Measurements from ENCODE around the gene WAC. TPM values are rescaled to one million over a fixed set of nuclear protein-coding genes. Genes with fewer than 3 reads are reported as not detected.
"Not testable (repeated sequence)": the region's sequence is repeated elsewhere in the genome, so short reads cannot be mapped to it uniquely, and the experiment has no call there.

WAC gene
- total RNA-seq, 1 experiment from 2014 or later, result 71.0 TPM

DNA sequence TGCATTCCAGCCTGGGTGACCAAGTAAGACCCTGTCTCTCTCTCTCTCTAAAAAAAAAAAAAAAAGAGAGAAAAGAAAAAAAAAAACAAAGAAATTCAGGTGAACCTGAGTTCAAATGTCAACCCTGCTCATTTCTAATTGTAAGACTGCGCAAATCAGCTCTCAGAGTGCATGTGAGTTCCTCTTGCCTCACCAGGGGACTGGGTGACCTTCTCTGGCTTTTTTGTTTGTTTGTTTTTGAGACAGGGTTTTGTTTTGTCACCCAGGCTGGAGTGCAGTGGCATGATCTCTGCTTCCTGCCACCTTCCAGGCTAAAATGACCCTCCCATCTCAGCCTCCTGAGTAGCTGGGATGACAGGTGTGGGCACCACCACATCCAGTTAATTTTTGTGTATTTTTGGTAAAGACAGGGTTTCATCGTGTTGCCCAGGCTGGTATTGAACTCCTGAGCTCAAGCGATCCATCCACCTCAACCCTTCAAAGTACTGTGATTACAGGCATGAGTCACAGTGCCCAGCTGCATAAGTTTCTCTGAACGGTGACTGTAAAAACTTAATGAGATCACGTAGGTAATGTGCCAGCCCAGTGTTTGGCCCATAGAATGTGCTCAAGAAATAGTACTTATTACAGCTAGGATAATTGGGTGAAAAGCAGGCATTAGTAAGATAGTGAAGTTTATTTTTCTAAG lies 99.1 kb downstream of the WAC start:
- no peak for DNase-seq
- Histone ChIP-seq H3K27me3 (ENCODE audit: control insufficient read depth, insufficient read depth, low read length) (no peaks in the 10 kb centered on the region), H3K4me3 (ENCODE audit: insufficient read depth, low read depth, low read length) (no peak overlapping the region), H3K36me3 (replicated peaks; ENCODE audit: control insufficient read depth, insufficient read depth, low read length) (no peaks in the 10 kb centered on the region)

DNA sequence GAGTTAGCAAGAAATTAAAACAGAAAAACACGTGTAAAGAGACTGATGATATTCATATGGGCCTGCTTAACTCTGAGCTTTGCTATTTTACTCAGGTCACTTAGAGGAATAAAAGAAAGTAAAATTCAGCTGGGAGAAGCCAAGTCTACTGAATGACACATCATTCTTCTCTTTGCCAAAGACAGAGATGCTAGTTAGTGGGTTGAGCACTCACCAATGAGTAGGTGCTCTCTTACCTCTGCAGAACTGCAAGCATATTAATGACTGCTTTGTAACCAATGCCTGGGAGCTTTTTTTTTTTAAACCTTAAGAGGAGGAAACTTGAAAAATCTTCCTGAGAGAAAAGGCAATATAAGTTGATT lies 99.6 kb downstream of the WAC start:
- H3K4me3 ChIP-seq (ENCODE audit: insufficient read depth, low read depth, low read length), result no peak overlapping the region
- H3K27me3 ChIP-seq (ENCODE audit: control insufficient read depth, insufficient read depth, low read length), result no peaks in the 10 kb centered on the region
- H3K36me3 ChIP-seq (replicated peaks; ENCODE audit: control insufficient read depth, insufficient read depth, low read length), result no peaks in the 10 kb centered on the region
- DNase-seq, result no peak

DNA sequence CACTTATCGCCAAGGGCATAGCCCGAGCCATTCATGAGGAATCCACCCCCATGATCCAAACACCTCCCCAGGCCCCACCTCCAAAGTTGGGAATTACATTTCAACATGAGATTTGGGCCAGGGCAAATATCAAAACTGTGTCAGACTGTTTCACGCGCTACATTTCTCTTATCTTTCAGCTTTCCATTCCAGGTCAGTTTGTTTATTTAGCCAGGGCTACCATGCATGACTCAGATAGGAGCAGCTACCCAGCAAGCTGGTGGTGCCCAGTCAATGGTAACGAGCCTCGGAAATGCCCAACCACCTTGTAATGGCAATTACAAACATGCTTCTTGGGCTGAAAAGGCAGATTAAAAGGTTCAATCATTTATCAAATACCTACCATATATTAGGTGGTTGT lies 100.8 kb downstream of the WAC start:
- H3K27me3 ChIP-seq (ENCODE audit: control insufficient read depth, insufficient read depth, low read length), result no peaks in the 10 kb centered on the region

DNA sequence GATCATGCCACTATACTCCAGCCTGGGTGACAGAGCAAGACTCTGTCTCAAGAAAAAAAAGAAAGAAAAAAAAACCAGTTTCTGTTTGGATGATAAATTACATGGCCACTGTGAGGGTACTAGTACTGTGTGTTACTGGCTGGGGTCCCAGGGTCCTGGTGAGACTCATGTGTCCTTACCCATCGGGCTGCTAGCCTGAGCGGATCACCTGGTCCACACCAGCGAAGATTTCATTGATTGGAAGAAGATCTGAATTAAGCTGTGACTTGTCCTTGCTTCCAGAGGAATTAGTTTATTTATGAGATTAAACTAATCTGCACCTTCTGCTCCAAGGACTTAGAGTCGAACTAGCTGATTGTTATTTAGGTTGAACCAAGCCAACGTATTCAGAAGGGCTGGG lies 104.4 kb downstream of the WAC start:
- H3K4me3 ChIP-seq (ENCODE audit: insufficient read depth, low read depth, low read length), result no peak overlapping the region
- no peaks in the 10 kb centered on the region for H3K27me3 ChIP-seq (ENCODE audit: control insufficient read depth, insufficient read depth, low read length)
- DNase-seq, result no peak
- H3K36me3 ChIP-seq (replicated peaks; ENCODE audit: control insufficient read depth, insufficient read depth, low read length), result no peaks in the 10 kb centered on the region

More for the DNA sequence above, 100.8 kb downstream of the WAC start:
- Histone ChIP-seq H3K4me3 (ENCODE audit: insufficient read depth, low read depth, low read length) (no peak overlapping the region), H3K36me3 (replicated peaks; ENCODE audit: control insufficient read depth, insufficient read depth, low read length) (no peaks in the 10 kb centered on the region)
- no peak for DNase-seq

DNA sequence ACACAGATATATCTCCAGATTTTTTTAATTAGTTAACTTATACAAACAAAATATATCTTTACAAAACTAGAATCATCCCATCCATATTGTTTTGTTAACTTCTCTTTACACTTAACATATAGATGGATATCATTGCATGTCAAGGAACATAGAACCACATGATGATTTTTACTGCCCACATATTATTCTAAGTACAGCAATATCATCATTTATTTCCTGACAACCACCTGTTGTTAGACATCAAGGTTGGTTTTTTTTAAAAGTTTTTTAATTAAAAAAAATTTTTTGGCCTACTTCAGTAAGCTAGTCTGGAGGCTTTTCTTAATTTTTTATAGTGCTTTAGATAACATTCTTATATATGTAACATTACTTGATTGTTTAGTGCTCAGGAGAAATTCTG lies 105.5 kb downstream of the WAC start:
- no peaks in the 10 kb centered on the region for H3K27me3 ChIP-seq (ENCODE audit: control insufficient read depth, insufficient read depth, low read length)
- no peak for DNase-seq
- no peak overlapping the region for H3K4me3 ChIP-seq (ENCODE audit: insufficient read depth, low read depth, low read length)
- no peaks in the 10 kb centered on the region for H3K36me3 ChIP-seq (replicated peaks; ENCODE audit: control insufficient read depth, insufficient read depth, low read length)

DNA sequence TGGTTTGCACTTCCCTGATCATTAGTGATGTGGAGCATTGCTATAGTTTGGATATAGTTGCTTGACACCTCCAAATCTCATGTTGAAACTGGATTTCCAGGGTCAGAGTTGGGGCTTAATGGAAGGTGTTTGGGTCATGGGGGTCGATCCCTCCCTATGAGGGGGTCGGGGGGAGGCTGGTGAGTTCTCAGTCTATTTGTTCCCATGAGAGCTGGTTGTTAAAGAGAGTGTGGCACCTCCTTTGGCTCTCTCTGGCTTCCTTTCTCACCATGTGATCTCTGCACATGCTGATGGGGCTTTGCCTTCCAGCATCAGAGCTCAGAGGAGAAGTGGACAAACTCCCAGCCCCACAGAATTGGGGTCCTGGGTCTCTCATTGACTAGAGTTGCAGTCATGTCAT lies 107.6 kb downstream of the WAC start:
- DNase-seq, result no peak
- Histone ChIP-seq H3K27me3 (ENCODE audit: control insufficient read depth, insufficient read depth, low read length) (no peaks in the 10 kb centered on the region), H3K36me3 (replicated peaks; ENCODE audit: control insufficient read depth, insufficient read depth, low read length) (no peaks in the 10 kb centered on the region), H3K4me3 (ENCODE audit: insufficient read depth, low read depth, low read length) (no peak overlapping the region)

DNA sequence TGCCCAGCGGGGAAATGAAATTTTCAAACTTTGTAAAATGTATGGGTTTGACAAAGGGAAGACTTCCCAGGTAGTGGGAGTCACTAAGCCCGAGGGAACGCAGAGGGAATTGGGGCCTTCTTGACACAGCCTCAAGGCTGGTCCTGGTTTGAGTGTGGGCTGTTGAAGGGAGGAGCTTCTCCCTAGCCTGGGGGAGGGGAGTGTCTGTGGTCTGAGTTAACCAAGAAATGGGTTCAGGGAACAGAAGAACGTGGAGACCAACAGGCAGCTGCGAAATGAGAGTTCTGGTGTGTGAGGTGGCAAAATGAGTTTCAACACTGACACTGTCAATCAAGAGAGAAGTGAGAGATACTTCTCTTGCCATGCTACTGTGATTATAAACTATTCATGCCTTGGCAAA lies 111.7 kb downstream of the WAC start:
- no peak for DNase-seq
- Histone ChIP-seq H3K36me3 (replicated peaks; ENCODE audit: control insufficient read depth, insufficient read depth, low read length) (no peaks in the 10 kb centered on the region), H3K4me3 (ENCODE audit: insufficient read depth, low read depth, low read length) (no peak overlapping the region), H3K27me3 (ENCODE audit: control insufficient read depth, insufficient read depth, low read length) (no peaks in the 10 kb centered on the region)

DNA sequence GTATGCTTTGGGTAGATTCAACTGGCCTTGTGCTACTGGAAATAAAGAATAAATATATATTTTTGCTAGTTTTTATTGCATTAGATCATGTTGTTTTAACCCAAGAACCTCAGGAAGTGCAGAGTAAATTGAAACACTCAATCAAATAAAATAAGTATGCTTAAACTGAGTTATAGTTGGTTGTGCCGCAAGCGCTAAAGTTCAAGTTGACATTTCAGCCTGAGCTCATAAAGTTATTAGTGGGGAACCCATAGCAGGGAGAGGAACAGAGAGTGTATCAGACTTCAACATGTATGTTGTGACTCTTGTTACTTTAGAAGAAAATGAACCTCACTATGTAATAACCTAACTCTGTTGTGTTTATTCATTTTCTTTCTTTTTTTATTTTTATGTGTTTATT lies 119.2 kb downstream of the WAC start:
- no peak overlapping the region for H3K4me3 ChIP-seq (ENCODE audit: insufficient read depth, low read depth, low read length)
- H3K36me3 ChIP-seq (replicated peaks; ENCODE audit: control insufficient read depth, insufficient read depth, low read length), result no peaks in the 10 kb centered on the region; the same call in 1 of the 2 replicates
- H3K27me3 ChIP-seq (ENCODE audit: control insufficient read depth, insufficient read depth, low read length), result no peaks in the 10 kb centered on the region
- DNase-seq, result no peak

DNA sequence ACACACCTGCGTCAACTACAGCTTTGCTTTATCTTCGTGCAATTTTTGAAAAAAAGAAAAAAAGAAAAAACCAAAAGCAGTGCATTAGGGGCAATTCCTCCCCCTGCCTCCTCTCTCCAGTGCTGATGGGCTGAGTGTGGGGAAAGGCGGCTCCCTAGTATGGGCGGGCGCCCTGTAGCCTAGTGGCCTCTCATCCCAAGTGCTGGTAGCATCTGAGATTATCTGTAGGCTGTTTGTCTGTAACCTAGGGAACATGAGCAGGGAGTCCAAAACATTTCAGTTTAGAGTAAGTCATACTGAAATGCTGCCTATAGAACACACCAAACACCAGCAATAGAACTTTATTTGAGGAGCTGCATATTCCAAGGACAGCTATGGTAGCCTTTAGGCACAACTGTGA lies 119.8 kb downstream of the WAC start:
- DNase-seq, result no peak
- Histone ChIP-seq H3K36me3 (replicated peaks; ENCODE audit: control insufficient read depth, insufficient read depth, low read length) (no peaks in the 10 kb centered on the region; the same call in 1 of the 2 replicates), H3K4me3 (ENCODE audit: insufficient read depth, low read depth, low read length) (no peak overlapping the region), H3K27me3 (ENCODE audit: control insufficient read depth, insufficient read depth, low read length) (no peaks in the 10 kb centered on the region)

DNA sequence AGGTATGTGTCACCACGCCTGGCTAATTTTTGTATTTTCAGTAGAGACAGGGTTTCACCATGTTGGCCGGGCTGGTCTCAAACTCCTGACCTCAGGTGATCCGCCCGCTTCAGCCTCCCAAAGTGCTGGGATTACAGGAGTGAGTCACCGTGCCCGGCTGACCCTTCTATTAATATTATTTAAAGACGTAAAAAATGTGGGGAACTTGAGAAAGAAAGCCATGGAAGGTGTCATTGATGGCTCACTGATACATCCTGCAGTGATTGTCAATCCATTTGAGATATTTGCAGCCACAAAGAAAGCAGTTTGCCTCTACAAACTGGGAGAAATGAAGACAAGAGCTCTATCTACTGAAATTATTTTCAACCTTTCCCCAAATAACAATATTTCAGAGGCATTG lies 125.9 kb downstream of the WAC start:
- DNase-seq; H3K36me3 ChIP-seq (replicated peaks; ENCODE audit: control insufficient read depth, insufficient read depth, low read length): not testable (repeated sequence)

DNA sequence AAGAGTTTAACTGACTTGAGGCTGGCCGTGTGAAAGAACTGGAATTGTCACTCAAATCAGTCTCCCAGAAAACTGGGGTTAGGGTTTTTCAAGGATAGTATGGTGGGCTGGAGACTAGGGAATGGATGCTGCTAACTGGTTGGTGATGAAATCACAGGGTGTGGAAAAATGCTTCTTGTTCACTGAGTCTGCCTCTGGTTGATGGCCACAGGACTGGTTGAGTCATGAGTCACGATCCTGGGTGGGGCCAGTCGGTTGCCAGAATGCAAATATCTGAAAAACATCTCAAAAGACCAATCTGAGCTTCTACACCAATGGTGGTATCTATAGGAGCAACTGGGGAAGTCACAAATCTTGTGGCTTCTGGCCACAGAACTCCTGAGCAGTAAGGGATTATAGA lies 128.1 kb downstream of the WAC start:
- DNase-seq, result no peak

More for the DNA sequence above, 125.9 kb downstream of the WAC start:
- H3K4me3 ChIP-seq (ENCODE audit: insufficient read depth, low read depth, low read length); H3K27me3 ChIP-seq (ENCODE audit: control insufficient read depth, insufficient read depth, low read length): not testable (repeated sequence)

DNA sequence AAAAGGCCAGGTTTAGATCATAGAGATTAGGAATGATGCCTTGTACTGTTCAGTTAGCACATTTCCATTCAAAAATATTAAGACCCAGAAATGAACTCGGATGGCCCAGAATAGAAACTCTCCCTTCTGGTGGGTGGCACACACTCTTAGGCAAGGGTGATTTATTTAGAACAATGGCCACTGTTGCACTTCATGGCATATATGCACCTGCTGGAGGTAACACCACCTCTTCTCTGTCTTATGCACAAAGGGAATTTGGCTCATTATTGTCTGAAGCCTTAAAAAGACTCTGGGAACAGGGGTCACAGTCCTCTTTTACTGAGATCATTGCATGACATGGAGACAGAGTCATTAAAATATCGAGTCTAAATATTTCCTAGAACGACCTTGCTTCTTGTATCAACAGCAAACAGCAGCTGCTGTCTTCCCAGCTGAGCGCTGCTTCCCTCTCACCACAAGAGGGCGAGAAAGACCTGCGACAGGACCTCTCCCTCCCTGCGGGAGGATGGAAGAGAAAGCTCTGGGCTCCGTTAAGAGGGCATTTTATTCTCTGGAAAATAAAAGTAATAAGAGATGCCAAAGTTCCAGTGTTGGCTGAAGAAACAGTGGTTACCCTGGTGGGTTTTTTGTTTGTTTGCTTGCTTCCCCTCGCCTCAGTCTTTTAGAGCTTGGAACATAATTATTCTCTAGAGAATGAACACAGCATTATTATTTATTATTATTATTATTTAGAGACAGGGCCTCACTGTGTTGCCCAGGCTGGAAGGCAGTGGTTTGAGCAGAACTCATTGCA lies 130.9 kb downstream of the WAC start:
- H3K4me3 ChIP-seq (ENCODE audit: insufficient read depth, low read depth, low read length), result no peak overlapping the region
- H3K27me3 ChIP-seq (ENCODE audit: control insufficient read depth, insufficient read depth, low read length), result peaks cover 13% of the 10 kb centered on the region
- DNase-seq, result peak; percentile 79
- no peaks in the 10 kb centered on the region for H3K36me3 ChIP-seq (replicated peaks; ENCODE audit: control insufficient read depth, insufficient read depth, low read length)

More for the DNA sequence above, 128.1 kb downstream of the WAC start:
- Histone ChIP-seq H3K36me3 (replicated peaks; ENCODE audit: control insufficient read depth, insufficient read depth, low read length) (no peaks in the 10 kb centered on the region), H3K4me3 (ENCODE audit: insufficient read depth, low read depth, low read length) (no peak overlapping the region), H3K27me3 (ENCODE audit: control insufficient read depth, insufficient read depth, low read length) (no peaks in the 10 kb centered on the region)

DNA sequence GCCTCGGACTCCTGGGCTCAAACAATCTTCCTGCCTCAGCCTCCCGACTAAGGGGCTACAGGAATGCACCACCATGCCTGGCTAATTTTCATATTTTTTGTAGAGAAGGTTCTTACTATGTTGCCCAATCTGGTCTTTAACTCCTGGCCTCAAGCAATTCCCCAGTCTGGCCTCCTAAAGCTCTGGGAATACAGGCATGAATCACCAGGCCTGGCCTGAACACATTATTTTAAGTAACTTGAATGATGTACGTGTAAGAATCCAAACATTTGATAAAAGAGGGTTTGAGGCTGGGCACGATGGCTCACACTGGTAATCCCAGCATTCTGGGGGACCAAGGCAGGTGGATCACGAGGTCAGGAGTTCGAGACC lies 131.4 kb downstream of the WAC start:
- H3K4me3 ChIP-seq (ENCODE audit: insufficient read depth, low read depth, low read length), result no peak overlapping the region
- no peak for DNase-seq
- no peaks in the 10 kb centered on the region for H3K36me3 ChIP-seq (replicated peaks; ENCODE audit: control insufficient read depth, insufficient read depth, low read length)
- H3K27me3 ChIP-seq (ENCODE audit: control insufficient read depth, insufficient read depth, low read length), result peaks cover 14% of the 10 kb centered on the region

DNA sequence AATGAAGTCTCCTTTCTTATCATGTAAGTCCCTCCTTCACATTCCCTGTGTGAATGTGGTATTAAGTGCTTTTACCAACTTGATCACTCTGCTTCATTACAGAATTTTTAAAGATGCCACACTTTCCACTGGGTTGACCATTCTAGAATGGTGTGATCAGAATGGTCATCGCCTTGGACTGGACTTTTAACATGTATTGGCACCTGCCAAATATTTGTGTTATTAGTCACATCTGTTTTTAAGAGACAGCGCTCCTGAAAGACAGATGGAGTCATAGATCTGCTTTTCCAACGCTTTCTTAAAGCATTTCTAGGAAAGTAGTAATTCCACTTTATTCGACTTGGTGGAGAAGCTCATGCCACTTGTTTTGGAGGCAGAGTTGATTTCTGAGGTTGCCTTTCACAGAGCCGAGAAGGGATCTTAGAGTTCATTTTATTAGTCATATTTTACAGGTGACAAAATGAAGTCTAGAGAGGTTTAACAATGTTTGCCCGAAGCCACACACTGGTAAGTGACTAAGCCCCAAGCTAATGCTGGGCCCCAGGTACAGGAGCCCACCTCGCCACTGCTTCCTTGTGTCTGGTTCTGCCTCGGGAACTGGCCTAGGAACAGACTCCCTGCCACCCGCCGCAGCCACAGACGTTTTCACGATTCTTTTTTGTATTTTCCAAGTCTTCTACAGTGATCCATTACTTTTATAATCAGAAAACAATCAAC lies 134.0 kb downstream of the WAC start:
- DNase-seq, result no peak
- Histone ChIP-seq H3K27me3 (ENCODE audit: control insufficient read depth, insufficient read depth, low read length) (peaks cover 20% of the 10 kb centered on the region), H3K36me3 (replicated peaks; ENCODE audit: control insufficient read depth, insufficient read depth, low read length) (no peaks in the 10 kb centered on the region), H3K4me3 (ENCODE audit: insufficient read depth, low read depth, low read length) (no peak overlapping the region)

All from H7 (cell line).